Kidney epithelial cell (primary cell): Measurements from ENCODE around the gene FRA10AC1. TPM values are rescaled to one million over a fixed set of nuclear protein-coding genes. Genes with fewer than 3 reads are reported as not detected.
A peak's percentile ranks its signal among the peaks of the same experiment; 100 is the strongest.

Source experiments
- DNase-seq: peaks from one replicate; pipeline ENCODE4 v3.0.0-alpha.2; 2010; ENCODE audit warnings: low read depth
- H3K27me3 ChIP-seq: 2 replicates; pipeline ENCODE4 v1.6.0; 2011; ENCODE audit warnings: low read length; ENCODE audit not compliant: control insufficient read depth, insufficient read depth
- H3K36me3 ChIP-seq: 2 replicates; pipeline ENCODE4 v1.5.1; 2011; ENCODE audit warnings: low read length; ENCODE audit not compliant: control insufficient read depth, insufficient read depth
- H3K4me3 ChIP-seq: 2 replicates; pipeline ENCODE4 v1.5.1; 2011; ENCODE audit warnings: low read depth, mild to moderate bottlenecking, control low read depth, low read length
- total RNA-seq: library from RNA; depleted of rRNA; stranded (reverse); fragments of >200 nt; gene quantifications from 2 replicates; pipeline ENCODE4 v1.2.3, GENCODE V29; 2015
- TF ChIP-seq, protein P1 (sequence below): IDR thresholded peaks from 2 replicates; pipeline ENCODE4 v1.5.1; 2011; ENCODE audit warnings: mild to moderate bottlenecking, moderate library complexity, low read length, control low read depth, inconsistent platforms; ENCODE audit not compliant: insufficient read depth, poor library complexity, severe bottlenecking

FRA10AC1 gene
- total RNA-seq, 1 donor from 2014 or later, result 9.6 TPM

- H3K4me3 ChIP-seq, result no peak overlapping the region
- no peaks in the 10 kb centered on the region for H3K27me3 ChIP-seq
- no peaks in the 10 kb centered on the region for H3K36me3 ChIP-seq
- DNase-seq, result no peak
- TF ChIP-seq, protein P1, sequence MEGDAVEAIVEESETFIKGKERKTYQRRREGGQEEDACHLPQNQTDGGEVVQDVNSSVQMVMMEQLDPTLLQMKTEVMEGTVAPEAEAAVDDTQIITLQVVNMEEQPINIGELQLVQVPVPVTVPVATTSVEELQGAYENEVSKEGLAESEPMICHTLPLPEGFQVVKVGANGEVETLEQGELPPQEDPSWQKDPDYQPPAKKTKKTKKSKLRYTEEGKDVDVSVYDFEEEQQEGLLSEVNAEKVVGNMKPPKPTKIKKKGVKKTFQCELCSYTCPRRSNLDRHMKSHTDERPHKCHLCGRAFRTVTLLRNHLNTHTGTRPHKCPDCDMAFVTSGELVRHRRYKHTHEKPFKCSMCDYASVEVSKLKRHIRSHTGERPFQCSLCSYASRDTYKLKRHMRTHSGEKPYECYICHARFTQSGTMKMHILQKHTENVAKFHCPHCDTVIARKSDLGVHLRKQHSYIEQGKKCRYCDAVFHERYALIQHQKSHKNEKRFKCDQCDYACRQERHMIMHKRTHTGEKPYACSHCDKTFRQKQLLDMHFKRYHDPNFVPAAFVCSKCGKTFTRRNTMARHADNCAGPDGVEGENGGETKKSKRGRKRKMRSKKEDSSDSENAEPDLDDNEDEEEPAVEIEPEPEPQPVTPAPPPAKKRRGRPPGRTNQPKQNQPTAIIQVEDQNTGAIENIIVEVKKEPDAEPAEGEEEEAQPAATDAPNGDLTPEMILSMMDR, result peak; percentile 20
Observed at GRCh38 chr10:93745408-93746065, 43.1 kb upstream of the FRA10AC1 start.

DNA sequence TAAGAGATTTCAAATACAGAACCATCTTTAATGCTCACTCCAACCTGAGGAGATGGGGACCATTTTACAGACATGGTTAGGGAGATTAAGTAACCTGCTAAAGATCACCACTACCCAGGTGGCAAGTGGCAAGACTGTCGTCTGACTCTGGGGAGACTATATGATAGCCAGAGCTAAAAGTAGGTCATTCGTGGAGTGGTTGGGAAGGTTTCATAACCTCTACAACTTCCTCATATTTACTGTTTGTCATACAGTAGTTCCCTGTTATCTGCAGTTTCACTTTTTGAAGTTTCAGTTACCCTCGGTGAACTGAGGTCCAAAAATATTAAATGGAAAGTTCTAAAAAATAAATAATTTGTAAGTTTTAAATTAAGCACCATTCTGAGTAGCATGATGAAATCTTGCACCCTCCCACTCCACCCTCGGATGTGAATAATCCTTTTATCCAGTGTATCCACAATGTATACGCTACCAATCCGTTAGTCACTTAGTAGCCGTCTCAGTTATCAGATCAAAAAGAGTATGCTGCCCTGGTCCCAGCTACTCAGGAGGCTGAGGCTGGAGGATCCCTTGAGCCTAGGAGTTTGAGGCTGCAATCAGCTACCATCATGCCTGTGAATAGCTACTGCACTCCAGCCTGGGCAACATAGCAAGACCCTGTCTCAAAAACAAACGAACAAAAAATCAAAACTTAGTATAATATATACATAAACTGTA lies 40.4 kb upstream of the FRA10AC1 start:
- no peaks in the 10 kb centered on the region for H3K36me3 ChIP-seq
- H3K27me3 ChIP-seq, result no peaks in the 10 kb centered on the region
- TF ChIP-seq, protein P1, result no peak
- no peak overlapping the region for H3K4me3 ChIP-seq
- no peak for DNase-seq

DNA sequence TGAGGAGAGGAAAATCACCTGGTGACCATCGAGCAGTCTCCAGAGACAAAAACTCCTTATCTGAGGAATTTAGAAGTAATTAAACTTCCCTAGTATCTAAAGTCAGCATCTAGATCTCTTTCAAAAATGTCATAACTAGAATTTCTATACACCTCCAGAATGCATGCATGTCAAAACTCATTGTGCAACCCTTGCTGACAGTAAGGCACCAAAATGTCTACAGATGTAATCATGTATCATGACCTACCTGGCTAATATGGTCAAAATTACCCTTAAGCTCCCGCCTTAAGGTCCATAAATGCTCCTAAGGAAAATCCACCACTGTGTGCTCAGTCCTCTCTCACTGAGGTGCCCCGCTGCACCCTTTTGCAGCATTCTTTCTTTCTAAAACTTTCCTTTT lies 39.0 kb upstream of the FRA10AC1 start:
- no peaks in the 10 kb centered on the region for H3K27me3 ChIP-seq
- TF ChIP-seq, protein P1, result no peak
- H3K4me3 ChIP-seq, result no peak overlapping the region
- DNase-seq, result no peak
- H3K36me3 ChIP-seq, result no peaks in the 10 kb centered on the region

DNA sequence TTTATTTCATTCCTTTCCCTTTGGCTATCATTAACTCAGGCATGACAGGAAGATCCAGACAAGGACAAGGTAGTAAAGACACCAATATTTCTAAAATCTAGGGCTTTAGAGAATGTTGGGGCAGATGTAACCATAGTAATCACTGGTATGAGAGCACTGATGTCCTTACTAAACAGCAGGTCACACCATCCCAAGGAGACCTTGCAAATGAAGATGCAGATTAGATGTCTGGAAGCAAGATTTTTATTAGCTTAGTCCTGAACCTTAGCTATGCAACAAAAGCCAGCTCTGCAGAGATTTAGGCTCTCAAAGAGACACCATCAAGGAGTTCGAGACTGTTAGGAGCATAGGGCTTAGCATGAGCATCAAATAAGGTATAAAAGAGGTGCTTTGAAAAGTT lies 23.6 kb upstream of the FRA10AC1 start:
- TF ChIP-seq, protein P1, result no peak
- DNase-seq, result no peak
- H3K4me3 ChIP-seq, result no peak overlapping the region
- peaks cover 3% of the 10 kb centered on the region for H3K27me3 ChIP-seq
- H3K36me3 ChIP-seq, result no peaks in the 10 kb centered on the region

DNA sequence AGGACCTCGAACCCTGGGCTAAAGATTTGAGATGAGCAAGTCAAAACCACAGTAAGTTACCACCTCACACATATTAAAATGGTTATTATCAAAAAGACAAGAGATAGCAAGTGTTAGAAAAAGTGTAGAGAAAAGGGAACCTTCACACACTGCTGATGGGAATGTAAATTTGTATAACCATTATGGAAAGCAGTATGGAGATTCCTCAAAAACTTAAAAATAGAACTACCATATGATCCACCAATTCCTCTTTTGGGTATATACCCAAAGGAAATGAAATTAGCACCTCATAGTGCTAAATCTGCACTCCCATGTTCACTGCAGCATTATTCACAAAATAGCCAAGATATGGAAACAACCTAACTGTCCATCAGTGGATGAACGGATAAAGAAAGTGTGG lies 20.8 kb upstream of the FRA10AC1 start:
- no peak for DNase-seq
- TF ChIP-seq, protein P1, result no peak
- Histone ChIP-seq H3K36me3 (no peaks in the 10 kb centered on the region), H3K27me3 (peaks cover 3% of the 10 kb centered on the region), H3K4me3 (no peak overlapping the region)
